Liver (tissue), 3 donors: ENCODE data around the gene CHD1.

Source experiments
- CTCF ChIP-seq: fragments of 150-350 bp; IDR thresholded peaks from 2 replicates; pipeline ENCODE4 v1.5.1; 2017; ENCODE audit warnings: improper control_type of control experiment, low read depth, low read length; ENCODE audit not compliant: missing input control
- JUND ChIP-seq, 2 donors: IDR thresholded peaks; 2 replicates each; pipeline ENCODE4 v1.6.1; 2016; ENCODE audit warnings: antibody characterized with exemption in 2 of 2
- RAD21 ChIP-seq, 2 donors: IDR thresholded peaks; 2 replicates each; pipeline ENCODE4 v1.6.1; 2016; ENCODE audit warnings: antibody characterized with exemption in 2 of 2, mild to moderate bottlenecking in 2 of 2
- YY1 ChIP-seq: IDR thresholded peaks from 2 replicates; pipeline ENCODE4 v1.6.1; 2016; ENCODE audit warnings: antibody characterized with exemption, mild to moderate bottlenecking
- ZBTB33 ChIP-seq: IDR thresholded peaks from 2 replicates; pipeline ENCODE4 v1.6.1; 2016; ENCODE audit warnings: antibody characterized with exemption
- TF ChIP-seq, protein P1 (sequence below): IDR thresholded peaks from 2 replicates; pipeline ENCODE4 v1.6.1; 2016; ENCODE audit warnings: antibody characterized with exemption, mild to moderate bottlenecking
- TF ChIP-seq, protein P2 (sequence below): IDR thresholded peaks from 2 replicates; pipeline ENCODE4 v1.6.1; 2016; ENCODE audit warnings: antibody characterized with exemption
- donor health status: healthy.
- donor health status: healthy.

GRCh38 chr5:98930972-98931762 lies 2.4 kb upstream of the CHD1 start:
- TF ChIP-seq CTCF (no peak), YY1 (no peak), ZBTB33 (no peak), JUND (IDR thresholded peaks at IDR 0.05) (no peak), RAD21 (IDR thresholded peaks at IDR 0.05) (no peak)
- TF ChIP-seq, protein P1, sequence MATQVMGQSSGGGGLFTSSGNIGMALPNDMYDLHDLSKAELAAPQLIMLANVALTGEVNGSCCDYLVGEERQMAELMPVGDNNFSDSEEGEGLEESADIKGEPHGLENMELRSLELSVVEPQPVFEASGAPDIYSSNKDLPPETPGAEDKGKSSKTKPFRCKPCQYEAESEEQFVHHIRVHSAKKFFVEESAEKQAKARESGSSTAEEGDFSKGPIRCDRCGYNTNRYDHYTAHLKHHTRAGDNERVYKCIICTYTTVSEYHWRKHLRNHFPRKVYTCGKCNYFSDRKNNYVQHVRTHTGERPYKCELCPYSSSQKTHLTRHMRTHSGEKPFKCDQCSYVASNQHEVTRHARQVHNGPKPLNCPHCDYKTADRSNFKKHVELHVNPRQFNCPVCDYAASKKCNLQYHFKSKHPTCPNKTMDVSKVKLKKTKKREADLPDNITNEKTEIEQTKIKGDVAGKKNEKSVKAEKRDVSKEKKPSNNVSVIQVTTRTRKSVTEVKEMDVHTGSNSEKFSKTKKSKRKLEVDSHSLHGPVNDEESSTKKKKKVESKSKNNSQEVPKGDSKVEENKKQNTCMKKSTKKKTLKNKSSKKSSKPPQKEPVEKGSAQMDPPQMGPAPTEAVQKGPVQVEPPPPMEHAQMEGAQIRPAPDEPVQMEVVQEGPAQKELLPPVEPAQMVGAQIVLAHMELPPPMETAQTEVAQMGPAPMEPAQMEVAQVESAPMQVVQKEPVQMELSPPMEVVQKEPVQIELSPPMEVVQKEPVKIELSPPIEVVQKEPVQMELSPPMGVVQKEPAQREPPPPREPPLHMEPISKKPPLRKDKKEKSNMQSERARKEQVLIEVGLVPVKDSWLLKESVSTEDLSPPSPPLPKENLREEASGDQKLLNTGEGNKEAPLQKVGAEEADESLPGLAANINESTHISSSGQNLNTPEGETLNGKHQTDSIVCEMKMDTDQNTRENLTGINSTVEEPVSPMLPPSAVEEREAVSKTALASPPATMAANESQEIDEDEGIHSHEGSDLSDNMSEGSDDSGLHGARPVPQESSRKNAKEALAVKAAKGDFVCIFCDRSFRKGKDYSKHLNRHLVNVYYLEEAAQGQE = no peak
- TF ChIP-seq, protein P2, sequence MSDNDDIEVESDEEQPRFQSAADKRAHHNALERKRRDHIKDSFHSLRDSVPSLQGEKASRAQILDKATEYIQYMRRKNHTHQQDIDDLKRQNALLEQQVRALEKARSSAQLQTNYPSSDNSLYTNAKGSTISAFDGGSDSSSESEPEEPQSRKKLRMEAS = no peak
